OCI-LY1 (cell line): ENCODE results near the gene SLC6A8.

Source experiments
- H2AFZ ChIP-seq: fragments of 200-600 bp; sonication (generic), shearing (Covaris generic); 2 replicates; pipeline ENCODE4 v1.6.0; 2014; ENCODE audit warnings: antibody characterized with exemption, mild to moderate bottlenecking, low read length
- H3F3A ChIP-seq: fragments of 200-600 bp; sonication (generic), shearing (Covaris generic); 2 replicates; pipeline ENCODE4 v1.6.0; 2014; ENCODE audit warnings: mild to moderate bottlenecking, antibody characterized with exemption, low read length, moderate library complexity; ENCODE audit not compliant: insufficient read depth
- H3K27ac ChIP-seq: fragments of 200-600 bp; sonication (generic); 2 replicates; pipeline ENCODE4 v1.5.1; 2014; ENCODE audit warnings: low read length, mixed run types, mild to moderate bottlenecking, low read depth; ENCODE audit not compliant: poor library complexity, severe bottlenecking
- H3K27me3 ChIP-seq: fragments of 200-600 bp; sonication (generic); 2 replicates; pipeline ENCODE4 v1.6.0; 2014; ENCODE audit warnings: antibody characterized with exemption, mild to moderate bottlenecking, low read length, moderate library complexity; ENCODE audit not compliant: insufficient read depth
- H3K36me3 ChIP-seq: fragments of 200-600 bp; sonication (generic); 2 replicates; pipeline ENCODE4 v1.6.1; 2014; ENCODE audit warnings: mild to moderate bottlenecking, antibody characterized with exemption, low read length, moderate library complexity, mixed read lengths; ENCODE audit not compliant: insufficient read depth
- H3K4me1 ChIP-seq: fragments of 200-600 bp; sonication (generic); 2 replicates; pipeline ENCODE4 v1.5.1; 2014; ENCODE audit warnings: mild to moderate bottlenecking, low read length, moderate library complexity; ENCODE audit not compliant: insufficient read depth, severe bottlenecking
- H3K4me2 ChIP-seq: fragments of 200-600 bp; sonication (generic), shearing (Covaris generic); 2 replicates; pipeline ENCODE4 v1.6.1; 2014; ENCODE audit warnings: low read length
- H3K4me3 ChIP-seq: fragments of 200-600 bp; sonication (generic); 2 replicates; pipeline ENCODE4 v1.5.1; 2014; ENCODE audit warnings: low read length, low read depth, mild to moderate bottlenecking, mixed read lengths; ENCODE audit not compliant: poor library complexity, severe bottlenecking
- H3K79me2 ChIP-seq: fragments of 200-600 bp; shearing (Covaris generic); 2 replicates; pipeline ENCODE4 v1.6.1; 2016; ENCODE audit warnings: mixed run types, low read length, mixed read lengths; ENCODE audit not compliant: insufficient read depth
- H3K9ac ChIP-seq: fragments of 200-600 bp; sonication (generic), shearing (Covaris generic); 2 replicates; pipeline ENCODE4 v1.6.1; 2014; ENCODE audit warnings: mild to moderate bottlenecking, low read length, mixed read lengths
- H3K9me2 ChIP-seq: fragments of 200-600 bp; sonication (generic), shearing (Covaris generic); 2 replicates; pipeline ENCODE4 v1.6.1; 2014; ENCODE audit warnings: low read depth, mild to moderate bottlenecking, low read length, mixed read lengths
- H3K9me3 ChIP-seq: fragments of 200-600 bp; shearing (Covaris generic); 2 replicates; pipeline ENCODE4 v1.6.1; 2014; ENCODE audit warnings: low read length, mixed read lengths
- H4K20me1 ChIP-seq: fragments of 200-600 bp; sonication (generic), shearing (Covaris generic); 2 replicates; pipeline ENCODE4 v1.6.0; 2016; ENCODE audit warnings: mild to moderate bottlenecking, low read length; ENCODE audit not compliant: insufficient read depth
- EZH2 ChIP-seq: fragments of 200-600 bp; sonication (generic), shearing (Covaris generic); IDR thresholded peaks from 2 replicates; pipeline ENCODE4 v1.8.0; 2017; ENCODE audit warnings: borderline replicate concordance, mixed run types, mild to moderate bottlenecking, antibody characterized with exemption, low read length, moderate library complexity, mixed read lengths
- TF ChIP-seq, protein P1 (sequence below): fragments of 200-600 bp; sonication (generic), shearing (Covaris generic); IDR thresholded peaks from 2 replicates; pipeline ENCODE4 v1.5.1; 2017; ENCODE audit warnings: mild to moderate bottlenecking, antibody characterized with exemption, low read length, moderate library complexity, mixed read lengths

The SLC6A8 gene

GRCh38 chrX:153665726-153666306 lies 21.9 kb upstream of the SLC6A8 start:
- Histone ChIP-seq H3K27ac (no peak overlapping the region), H3K9me2 (no peaks in the 10 kb centered on the region), H3K79me2 (no peaks in the 10 kb centered on the region), H3K9ac (no peak overlapping the region), H3K4me1 (peaks cover 4% of the 10 kb centered on the region), H3K27me3 (no peaks in the 10 kb centered on the region), H3K9me3 (no peaks in the 10 kb centered on the region), H2AFZ (no peak overlapping the region), H3K4me3 (no peak overlapping the region), H4K20me1 (no peaks in the 10 kb centered on the region), H3K4me2 (no peak overlapping the region), H3F3A (no peaks in the 10 kb centered on the region), H3K36me3 (no peaks in the 10 kb centered on the region)
- TF ChIP-seq EZH2: no peak
- TF ChIP-seq, protein P1, sequence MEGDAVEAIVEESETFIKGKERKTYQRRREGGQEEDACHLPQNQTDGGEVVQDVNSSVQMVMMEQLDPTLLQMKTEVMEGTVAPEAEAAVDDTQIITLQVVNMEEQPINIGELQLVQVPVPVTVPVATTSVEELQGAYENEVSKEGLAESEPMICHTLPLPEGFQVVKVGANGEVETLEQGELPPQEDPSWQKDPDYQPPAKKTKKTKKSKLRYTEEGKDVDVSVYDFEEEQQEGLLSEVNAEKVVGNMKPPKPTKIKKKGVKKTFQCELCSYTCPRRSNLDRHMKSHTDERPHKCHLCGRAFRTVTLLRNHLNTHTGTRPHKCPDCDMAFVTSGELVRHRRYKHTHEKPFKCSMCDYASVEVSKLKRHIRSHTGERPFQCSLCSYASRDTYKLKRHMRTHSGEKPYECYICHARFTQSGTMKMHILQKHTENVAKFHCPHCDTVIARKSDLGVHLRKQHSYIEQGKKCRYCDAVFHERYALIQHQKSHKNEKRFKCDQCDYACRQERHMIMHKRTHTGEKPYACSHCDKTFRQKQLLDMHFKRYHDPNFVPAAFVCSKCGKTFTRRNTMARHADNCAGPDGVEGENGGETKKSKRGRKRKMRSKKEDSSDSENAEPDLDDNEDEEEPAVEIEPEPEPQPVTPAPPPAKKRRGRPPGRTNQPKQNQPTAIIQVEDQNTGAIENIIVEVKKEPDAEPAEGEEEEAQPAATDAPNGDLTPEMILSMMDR: no peak

DNA sequence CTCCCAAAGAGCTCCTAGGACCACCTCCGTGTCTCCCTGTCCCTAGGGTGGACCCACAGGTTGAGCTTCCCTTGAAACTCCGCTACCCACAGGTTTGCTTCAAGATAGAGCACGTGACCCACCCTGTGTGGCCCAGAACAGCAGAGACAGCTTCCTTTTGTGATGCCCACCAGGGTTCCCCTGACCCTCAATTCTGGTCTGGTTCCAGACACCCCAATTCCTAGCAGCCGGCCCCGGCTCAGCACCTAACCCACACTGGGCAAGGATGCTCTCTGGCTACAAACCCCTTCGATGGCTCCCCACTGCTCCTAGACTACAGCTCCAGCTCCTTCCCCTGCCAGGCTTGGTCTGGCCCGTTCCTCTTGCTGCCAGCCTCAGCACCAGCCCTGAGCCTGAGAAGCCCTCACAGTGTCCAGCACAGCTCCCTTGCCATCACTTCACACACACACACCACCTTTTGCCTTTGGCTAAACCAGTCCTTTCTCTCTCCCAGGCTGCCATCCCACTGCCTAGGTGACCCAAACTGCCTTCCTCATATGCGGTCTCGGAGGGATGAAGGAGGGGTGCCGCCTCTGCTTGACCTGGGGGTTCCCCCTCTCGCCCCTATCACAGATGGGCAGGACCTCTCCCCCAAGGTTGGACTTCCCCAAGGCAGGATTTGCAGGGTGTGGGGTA lies 20.3 kb upstream of the SLC6A8 start:
- H3K4me2 ChIP-seq: peak overlapping the region; percentile 45; the same call in 1 of the 2 replicates
- no peaks in the 10 kb centered on the region for H3F3A ChIP-seq
- no peaks in the 10 kb centered on the region for H3K27me3 ChIP-seq
- H3K4me1 ChIP-seq: peaks cover 4% of the 10 kb centered on the region
- H2AFZ ChIP-seq: no peak overlapping the region
- H3K36me3 ChIP-seq: no peaks in the 10 kb centered on the region
- H3K79me2 ChIP-seq: no peaks in the 10 kb centered on the region
- peak overlapping the region; percentile 31 for H3K4me3 ChIP-seq
- no peak overlapping the region for H3K27ac ChIP-seq
- TF ChIP-seq, protein P1: no peak
- TF ChIP-seq EZH2: no peak
- H3K9me3 ChIP-seq: no peaks in the 10 kb centered on the region
- no peaks in the 10 kb centered on the region for H4K20me1 ChIP-seq
- H3K9me2 ChIP-seq: no peaks in the 10 kb centered on the region
- no peak overlapping the region; the same call in 1 of the 2 replicates for H3K9ac ChIP-seq

DNA sequence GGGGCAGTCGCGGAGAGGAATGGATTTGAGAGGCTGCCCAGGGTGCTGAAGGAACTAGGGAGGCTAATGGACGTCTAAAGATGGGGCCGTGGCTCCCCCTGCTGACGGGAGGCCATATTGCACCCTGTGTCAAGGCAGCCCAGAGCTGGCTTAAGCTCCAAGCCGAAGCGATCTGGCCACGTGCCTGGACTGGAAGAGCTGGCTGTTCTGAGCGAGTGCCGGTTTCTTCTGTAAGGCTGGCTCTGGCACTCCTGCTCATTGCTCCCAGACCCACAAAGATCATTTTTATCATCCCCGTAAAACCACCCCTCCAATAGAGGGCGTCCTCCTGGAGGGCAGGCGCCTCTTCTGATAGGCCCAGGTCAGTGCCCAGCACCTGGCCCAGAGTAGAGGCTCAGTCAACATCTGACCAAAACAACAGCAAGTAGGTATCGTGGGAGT lies 19.8 kb upstream of the SLC6A8 start:
- Histone ChIP-seq H4K20me1 (no peaks in the 10 kb centered on the region), H3F3A (no peaks in the 10 kb centered on the region), H3K79me2 (no peaks in the 10 kb centered on the region), H3K36me3 (no peaks in the 10 kb centered on the region), H3K9me2 (no peaks in the 10 kb centered on the region), H2AFZ (no peak overlapping the region), H3K27ac (no peak overlapping the region), H3K9ac (no peak overlapping the region; the same call in 1 of the 2 replicates), H3K4me3 (peak overlapping the region; percentile 31), H3K9me3 (no peaks in the 10 kb centered on the region), H3K27me3 (no peaks in the 10 kb centered on the region), H3K4me1 (peaks cover 4% of the 10 kb centered on the region), H3K4me2 (peak overlapping the region; percentile 45; the same call in 1 of the 2 replicates)
- TF ChIP-seq, protein P1: peak; percentile 81
- TF ChIP-seq EZH2: no peak
